WERI-Rb-1 (cell line): ENCODE measurements around the gene RSPH1.

Experiments
- DNase-seq: peaks from one replicate; pipeline ENCODE4 v3.0.0-alpha.2; 2020
- H3K27ac ChIP-seq: fragments of 250-450 bp; sonication (Bioruptor Pico); 2 replicates; pipeline ENCODE4 v1.5.1; 2020; ENCODE audit warnings: mild to moderate bottlenecking, moderate library complexity
- H3K27me3 ChIP-seq: fragments of 250-450 bp; sonication (Bioruptor Pico); 2 replicates; pipeline ENCODE4 v1.5.1; 2021; ENCODE audit warnings: mild to moderate bottlenecking, low read depth, moderate library complexity; ENCODE audit not compliant: insufficient read depth, severe bottlenecking
- H3K36me3 ChIP-seq: fragments of 250-450 bp; sonication (Bioruptor Pico); 2 replicates; pipeline ENCODE4 v1.5.1; 2020; ENCODE audit warnings: mild to moderate bottlenecking, moderate library complexity
- H3K4me3 ChIP-seq: 2 replicates; pipeline ENCODE4 v1.5.1; 2011; ENCODE audit warnings: low read depth, mild to moderate bottlenecking, control low read depth, low read length
- H3K9me3 ChIP-seq: fragments of 250-450 bp; sonication (Bioruptor Pico); 2 replicates; pipeline ENCODE4 v1.5.1; 2021; ENCODE audit warnings: mild to moderate bottlenecking, moderate library complexity; ENCODE audit not compliant: severe bottlenecking
- TF ChIP-seq, protein P1 (sequence below): IDR thresholded peaks from 2 replicates; pipeline ENCODE4 v1.5.1; 2011; ENCODE audit warnings: low read depth, mild to moderate bottlenecking, control low read depth, inconsistent platforms, low read length

RSPH1 gene

DNA sequence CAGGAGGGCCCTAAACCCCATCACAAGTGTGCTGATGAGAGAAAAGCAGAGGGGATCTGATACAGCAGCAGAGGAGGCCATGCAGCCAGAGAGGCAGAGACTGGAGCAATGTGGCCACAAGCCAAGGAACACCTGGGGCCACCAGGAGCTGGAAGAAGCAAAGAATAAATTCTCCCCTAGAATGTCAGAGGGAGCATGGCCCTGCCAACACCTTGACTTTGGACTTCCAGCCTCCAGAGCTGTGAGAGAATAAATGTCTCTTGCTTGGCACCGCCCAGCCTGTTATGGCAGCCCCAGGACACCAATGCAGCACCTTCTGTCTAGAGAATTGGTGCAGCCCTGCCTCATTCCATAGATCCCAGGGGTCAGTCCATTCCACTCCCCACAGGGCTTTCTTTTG is 67.0 kb downstream of the RSPH1 start:
- H3K4me3 ChIP-seq: no peak overlapping the region
- TF ChIP-seq, protein P1, sequence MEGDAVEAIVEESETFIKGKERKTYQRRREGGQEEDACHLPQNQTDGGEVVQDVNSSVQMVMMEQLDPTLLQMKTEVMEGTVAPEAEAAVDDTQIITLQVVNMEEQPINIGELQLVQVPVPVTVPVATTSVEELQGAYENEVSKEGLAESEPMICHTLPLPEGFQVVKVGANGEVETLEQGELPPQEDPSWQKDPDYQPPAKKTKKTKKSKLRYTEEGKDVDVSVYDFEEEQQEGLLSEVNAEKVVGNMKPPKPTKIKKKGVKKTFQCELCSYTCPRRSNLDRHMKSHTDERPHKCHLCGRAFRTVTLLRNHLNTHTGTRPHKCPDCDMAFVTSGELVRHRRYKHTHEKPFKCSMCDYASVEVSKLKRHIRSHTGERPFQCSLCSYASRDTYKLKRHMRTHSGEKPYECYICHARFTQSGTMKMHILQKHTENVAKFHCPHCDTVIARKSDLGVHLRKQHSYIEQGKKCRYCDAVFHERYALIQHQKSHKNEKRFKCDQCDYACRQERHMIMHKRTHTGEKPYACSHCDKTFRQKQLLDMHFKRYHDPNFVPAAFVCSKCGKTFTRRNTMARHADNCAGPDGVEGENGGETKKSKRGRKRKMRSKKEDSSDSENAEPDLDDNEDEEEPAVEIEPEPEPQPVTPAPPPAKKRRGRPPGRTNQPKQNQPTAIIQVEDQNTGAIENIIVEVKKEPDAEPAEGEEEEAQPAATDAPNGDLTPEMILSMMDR: no peak
- H3K9me3 ChIP-seq: peaks cover 13% of the 10 kb centered on the region
- DNase-seq: no peak
- no peaks in the 10 kb centered on the region for H3K27me3 ChIP-seq
- no peaks in the 10 kb centered on the region for H3K36me3 ChIP-seq
- H3K27ac ChIP-seq: no peak overlapping the region

DNA sequence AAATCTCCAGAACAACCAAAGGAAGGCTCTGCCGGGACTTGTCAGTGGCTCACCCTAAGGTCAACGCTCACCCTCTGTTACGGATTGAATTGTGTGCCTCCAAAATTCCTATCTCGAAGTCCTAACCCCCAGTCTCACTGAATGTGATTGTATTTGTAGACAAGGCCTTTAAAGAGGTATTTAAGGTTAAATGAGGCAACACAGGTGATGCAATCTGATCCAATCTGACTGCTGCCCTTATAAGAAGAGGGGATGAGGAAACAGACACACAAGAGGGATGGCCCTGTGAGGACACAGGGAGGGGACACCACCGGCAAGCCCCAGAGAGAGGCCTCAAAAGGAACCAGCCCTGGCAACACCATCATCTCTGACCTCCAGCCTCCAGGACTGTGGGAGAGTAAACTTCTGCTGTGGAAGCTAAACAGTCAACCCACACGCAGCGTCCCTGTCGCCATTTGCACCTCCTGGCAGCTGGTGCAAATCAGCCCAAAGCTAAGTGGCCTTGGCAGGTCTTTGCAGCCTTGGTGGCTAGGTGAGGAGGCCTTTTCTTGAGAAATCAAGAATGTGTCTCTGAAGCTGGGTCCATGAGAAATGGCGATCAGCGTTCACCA is 68.1 kb downstream of the RSPH1 start:
- Histone ChIP-seq H3K27me3 (no peaks in the 10 kb centered on the region), H3K27ac (no peak overlapping the region), H3K9me3 (peaks cover 11% of the 10 kb centered on the region), H3K4me3 (no peak overlapping the region), H3K36me3 (no peaks in the 10 kb centered on the region)
- TF ChIP-seq, protein P1: no peak
- DNase-seq: no peak

DNA sequence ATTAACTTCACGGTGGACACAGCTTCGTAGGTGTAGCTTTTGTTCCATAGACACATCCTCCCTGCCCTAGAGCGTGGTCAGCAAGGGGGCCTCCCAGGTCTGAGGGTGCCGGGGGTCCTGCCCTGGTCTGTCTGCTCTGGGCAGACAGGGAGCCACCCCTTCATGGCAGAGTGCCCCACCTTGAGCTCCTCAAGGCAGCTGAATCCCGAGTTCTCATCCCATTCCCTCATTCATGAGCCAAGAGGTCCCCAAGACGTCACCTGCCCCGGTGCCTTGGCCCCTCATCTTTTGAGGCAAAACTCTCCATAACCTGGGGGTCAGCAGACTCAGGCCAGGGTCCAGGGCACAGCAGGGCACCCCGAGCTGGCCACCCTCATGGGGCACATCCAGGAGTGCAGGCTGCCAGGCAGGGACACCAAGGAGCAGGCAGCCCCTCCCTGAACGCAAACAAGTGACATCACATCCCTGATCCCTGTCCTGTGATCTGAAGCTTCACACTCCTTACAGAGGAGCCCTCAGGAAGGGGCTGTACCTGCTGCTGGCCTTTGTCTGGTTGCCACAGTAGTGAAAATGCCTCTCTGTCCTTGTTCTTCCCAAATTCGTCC is 69.0 kb downstream of the RSPH1 start:
- H3K36me3 ChIP-seq: no peaks in the 10 kb centered on the region
- no peak overlapping the region for H3K4me3 ChIP-seq
- peaks cover 1% of the 10 kb centered on the region for H3K9me3 ChIP-seq
- no peak overlapping the region for H3K27ac ChIP-seq
- no peak for DNase-seq
- TF ChIP-seq, protein P1: no peak
- H3K27me3 ChIP-seq: no peaks in the 10 kb centered on the region

DNA sequence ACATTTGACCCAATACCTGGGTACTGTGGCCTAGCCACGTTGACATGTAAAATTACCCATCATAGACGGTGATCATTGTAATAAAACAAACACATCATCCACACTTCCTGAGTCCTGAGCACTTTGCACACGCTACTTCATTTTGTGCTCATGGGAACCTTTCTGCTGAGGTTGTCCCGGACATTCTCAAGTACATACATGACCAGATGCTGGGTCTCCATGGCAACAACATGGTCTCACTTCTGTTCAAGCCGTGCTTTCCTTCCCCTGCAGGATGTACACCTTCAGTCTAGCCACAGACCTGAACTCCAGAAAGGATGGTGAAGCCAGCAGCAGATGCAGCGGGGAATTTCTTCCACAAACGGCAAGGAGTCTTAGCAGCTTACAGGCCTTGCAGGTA is 69.6 kb downstream of the RSPH1 start:
- Histone ChIP-seq H3K4me3 (no peak overlapping the region), H3K9me3 (no peaks in the 10 kb centered on the region), H3K27me3 (no peaks in the 10 kb centered on the region), H3K27ac (no peak overlapping the region), H3K36me3 (no peaks in the 10 kb centered on the region)
- TF ChIP-seq, protein P1: no peak
- no peak for DNase-seq

DNA sequence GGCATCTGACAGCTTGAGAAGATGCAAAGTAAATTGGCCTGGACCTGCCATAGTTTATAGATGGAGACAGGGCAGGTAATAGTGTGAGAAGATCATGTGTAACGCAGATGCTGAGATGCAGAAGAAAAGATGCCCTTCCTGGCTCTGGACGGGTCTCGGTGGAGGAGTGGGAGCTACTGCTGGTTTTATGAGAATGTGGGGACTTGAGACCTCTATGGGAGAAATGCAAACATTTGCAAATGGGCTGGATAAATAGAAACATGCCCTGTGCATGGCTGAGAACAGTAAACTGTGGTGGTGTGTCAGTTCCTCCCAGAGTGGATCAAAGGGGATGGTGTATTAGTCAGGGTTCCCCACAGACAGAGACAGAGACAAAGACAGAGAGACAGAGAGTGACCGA is 70.4 kb downstream of the RSPH1 start:
- Histone ChIP-seq H3K27ac (no peak overlapping the region), H3K27me3 (no peaks in the 10 kb centered on the region), H3K4me3 (no peak overlapping the region)

More for the DNA sequence above, 70.4 kb downstream of the RSPH1 start:
- Histone ChIP-seq H3K9me3 (no peaks in the 10 kb centered on the region), H3K36me3 (no peaks in the 10 kb centered on the region)
- no peak for DNase-seq
- TF ChIP-seq, protein P1: no peak
